ENCODE data around the gene TRAF7. TPM values are rescaled to one million over a fixed set of nuclear protein-coding genes. Genes with fewer than 3 reads are reported as not detected.
"Not testable (repeated sequence)": the region's sequence is repeated elsewhere in the genome, so short reads cannot be mapped to it uniquely, and the experiment has no call there.

The TRAF7 gene
- total RNA-seq, 1 experiment from 2014 or later, result 160 TPM

- DNase-seq (ENCODE audit: low read depth, low spot score), result no peak
- ChIA-PET CTCF (no interaction called here), RAD21 (ENCODE audit: low non-redundant PET in 1 of 2, low total read pairs in 2 of 2, uncharacterized antibody in 2 of 2, unreplicated experiment in 2 of 2) (no interaction called here), POLR2A (no interaction called here)
- TF ChIP-seq REST (IDR thresholded peaks at IDR 0.05; ENCODE audit: low read depth) (no peak), JUND (IDR thresholded peaks at IDR 0.05) (no peak), ATF3 (IDR thresholded peaks at IDR 0.05) (no peak), MAX (IDR thresholded peaks at IDR 0.05) (no peak)
- no TSS peak for BruUV-seq (replicated peaks)
- no peak for ATAC-seq
- Histone ChIP-seq H3K79me2 (ENCODE audit: insufficient read depth, low read length) (peaks cover 38% of the 10 kb centered on the region; the same call in 1 of the 2 replicates), H4K20me1 (ENCODE audit: insufficient read depth) (no peaks in the 10 kb centered on the region), H3K4me1 (ENCODE audit: control insufficient read depth in 1 of 2, insufficient read depth in 2 of 2, low read length in 2 of 2) (peaks cover 2% of the 10 kb centered on the region in 2 experiments; a peak in 2 of 4 replicates), H3K36me3 (ENCODE audit: control insufficient read depth in 1 of 2, insufficient read depth in 2 of 2, low read length in 2 of 2) (no peaks in the 10 kb centered on the region), H3K4me2 (ENCODE audit: low read length) (no peak overlapping the region), H3K9ac (ENCODE audit: low read length) (no peak overlapping the region), H3K4me3 (replicated peaks in 1 of 2; ENCODE audit: low read depth in 1 of 2, low read length in 2 of 2) (no peak overlapping the region), H3K9me3 (ENCODE audit: control insufficient read depth in 1 of 2, insufficient read depth in 1 of 2, low read depth in 1 of 2, low read length in 2 of 2) (no peaks in the 10 kb centered on the region), H2AFZ (ENCODE audit: low read depth, low read length, poor library complexity, severe bottlenecking) (no peak overlapping the region), H3K27me3 (ENCODE audit: insufficient read depth, low read length) (no peaks in the 10 kb centered on the region), H3K27ac (ENCODE audit: low read depth, low read length) (no peak overlapping the region), H3K9me2 (ENCODE audit: insufficient read depth) (no peaks in the 10 kb centered on the region)
- intact Hi-C loops (cut with micrococcal nuclease), result no loop called here
These were observed 33.2 kb upstream of the TRAF7 start for GRCh38 chr16:2122429-2122828.

GRCh38 chr16:2122934-2123683, 32.5 kb upstream of the TRAF7 start:
- CTCF ChIA-PET; DNase-seq (ENCODE audit: low read depth, low spot score); H3K27me3 ChIP-seq (ENCODE audit: insufficient read depth, low read length); RAD21 ChIA-PET (ENCODE audit: low non-redundant PET in 1 of 2, low total read pairs in 2 of 2, uncharacterized antibody in 2 of 2, unreplicated experiment in 2 of 2); BruUV-seq (replicated peaks); H3K4me2 ChIP-seq (ENCODE audit: low read length); H3K27ac ChIP-seq (ENCODE audit: low read depth, low read length); H3K36me3 ChIP-seq (ENCODE audit: control insufficient read depth in 1 of 2, insufficient read depth in 2 of 2, low read length in 2 of 2); intact Hi-C loops (cut with micrococcal nuclease); H3K9me3 ChIP-seq (ENCODE audit: control insufficient read depth in 1 of 2, insufficient read depth in 1 of 2, low read depth in 1 of 2, low read length in 2 of 2); H3K4me3 ChIP-seq (replicated peaks in 1 of 2; ENCODE audit: low read depth in 1 of 2, low read length in 2 of 2); H2AFZ ChIP-seq (ENCODE audit: low read depth, low read length, poor library complexity, severe bottlenecking); ATAC-seq; POLR2A ChIA-PET; H3K4me1 ChIP-seq (ENCODE audit: control insufficient read depth in 1 of 2, insufficient read depth in 2 of 2, low read length in 2 of 2); H3K9me2 ChIP-seq (ENCODE audit: insufficient read depth); H4K20me1 ChIP-seq (ENCODE audit: insufficient read depth); H3K9ac ChIP-seq (ENCODE audit: low read length): not testable (repeated sequence)
- H3K79me2 ChIP-seq (ENCODE audit: insufficient read depth, low read length), result peaks cover 40% of the 10 kb centered on the region; the same call in 1 of the 2 replicates

GRCh38 chr16:2123706-2124376, 31.7 kb upstream of the TRAF7 start:
- H3K9me3 ChIP-seq (ENCODE audit: control insufficient read depth in 1 of 2, insufficient read depth in 1 of 2, low read depth in 1 of 2, low read length in 2 of 2); H3K9ac ChIP-seq (ENCODE audit: low read length); POLR2A ChIA-PET; intact Hi-C loops (cut with micrococcal nuclease); H3K9me2 ChIP-seq (ENCODE audit: insufficient read depth); RAD21 ChIA-PET (ENCODE audit: low non-redundant PET in 1 of 2, low total read pairs in 2 of 2, uncharacterized antibody in 2 of 2, unreplicated experiment in 2 of 2); ATAC-seq; BruUV-seq (replicated peaks); H3K4me3 ChIP-seq (replicated peaks in 1 of 2; ENCODE audit: low read depth in 1 of 2, low read length in 2 of 2); H4K20me1 ChIP-seq (ENCODE audit: insufficient read depth); DNase-seq (ENCODE audit: low read depth, low spot score); H2AFZ ChIP-seq (ENCODE audit: low read depth, low read length, poor library complexity, severe bottlenecking); H3K4me2 ChIP-seq (ENCODE audit: low read length); H3K36me3 ChIP-seq (ENCODE audit: control insufficient read depth in 1 of 2, insufficient read depth in 2 of 2, low read length in 2 of 2); H3K27me3 ChIP-seq (ENCODE audit: insufficient read depth, low read length); H3K27ac ChIP-seq (ENCODE audit: low read depth, low read length); CTCF ChIA-PET: not testable (repeated sequence)
- peaks cover 40% of the 10 kb centered on the region; the same call in 1 of the 2 replicates for H3K79me2 ChIP-seq (ENCODE audit: insufficient read depth, low read length)
- H3K4me1 ChIP-seq (ENCODE audit: control insufficient read depth in 1 of 2, insufficient read depth in 2 of 2, low read length in 2 of 2), result peaks cover 4 to 12% of the 10 kb centered on the region in 2 experiments; a peak in 3 of 4 replicates
